ENCODE measurements around the gene MAPRE3. TPM values are rescaled to one million over a fixed set of nuclear protein-coding genes. Genes with fewer than 3 reads are reported as not detected.

MAPRE3 gene
- total RNA-seq, 2 donors from 2014 or later = 3.2 to 4.4 TPM

DNA sequence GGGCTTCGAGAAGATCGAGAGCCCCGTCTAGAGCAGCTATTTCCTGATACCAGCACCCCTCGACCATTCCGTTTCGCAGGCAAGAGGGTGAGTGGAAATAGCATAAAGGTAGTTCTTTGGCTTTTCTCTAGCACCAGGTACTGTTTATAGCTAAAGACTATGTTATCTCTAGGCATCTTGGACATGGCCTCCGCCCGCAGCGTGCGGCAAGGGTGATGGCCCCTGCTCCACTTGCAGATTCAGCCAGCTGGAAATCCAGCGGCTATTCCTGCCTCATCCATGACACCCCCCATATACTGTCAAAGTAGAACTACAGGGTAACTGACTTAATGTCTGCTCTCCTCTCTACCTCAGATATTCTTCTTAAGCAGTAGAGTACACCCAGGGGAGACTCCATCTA lies 84.3 kb downstream of the MAPRE3 start:
- H3K36me3 ChIP-seq (ENCODE audit: control insufficient read depth, insufficient read depth, low read length) = peaks cover 42% of the 10 kb centered on the region
- peaks cover 47% of the 10 kb centered on the region for H3K36me3 Mint-ChIP-seq (ENCODE audit: low read depth)

GRCh38 chr2:27057184-27057583 lies 86.7 kb downstream of the MAPRE3 start:
- peaks cover 16% of the 10 kb centered on the region for H3K4me1 Mint-ChIP-seq
- 88 to 92% methylated on average over 4 to 6 of the region's 6 CpGs for WGBS, 2 experiments (ENCODE audit: insufficient coverage in 1 of 2, insufficient read length in 1 of 2)
- H3K4me1 ChIP-seq (ENCODE audit: control insufficient read depth, insufficient read depth, low read length) = peaks cover 14% of the 10 kb centered on the region
- TF ChIP-seq, protein P1, sequence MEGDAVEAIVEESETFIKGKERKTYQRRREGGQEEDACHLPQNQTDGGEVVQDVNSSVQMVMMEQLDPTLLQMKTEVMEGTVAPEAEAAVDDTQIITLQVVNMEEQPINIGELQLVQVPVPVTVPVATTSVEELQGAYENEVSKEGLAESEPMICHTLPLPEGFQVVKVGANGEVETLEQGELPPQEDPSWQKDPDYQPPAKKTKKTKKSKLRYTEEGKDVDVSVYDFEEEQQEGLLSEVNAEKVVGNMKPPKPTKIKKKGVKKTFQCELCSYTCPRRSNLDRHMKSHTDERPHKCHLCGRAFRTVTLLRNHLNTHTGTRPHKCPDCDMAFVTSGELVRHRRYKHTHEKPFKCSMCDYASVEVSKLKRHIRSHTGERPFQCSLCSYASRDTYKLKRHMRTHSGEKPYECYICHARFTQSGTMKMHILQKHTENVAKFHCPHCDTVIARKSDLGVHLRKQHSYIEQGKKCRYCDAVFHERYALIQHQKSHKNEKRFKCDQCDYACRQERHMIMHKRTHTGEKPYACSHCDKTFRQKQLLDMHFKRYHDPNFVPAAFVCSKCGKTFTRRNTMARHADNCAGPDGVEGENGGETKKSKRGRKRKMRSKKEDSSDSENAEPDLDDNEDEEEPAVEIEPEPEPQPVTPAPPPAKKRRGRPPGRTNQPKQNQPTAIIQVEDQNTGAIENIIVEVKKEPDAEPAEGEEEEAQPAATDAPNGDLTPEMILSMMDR (conservative IDR thresholded peaks at IDR 0.05) = no peak
- no peak overlapping the region for H3K4me3 Mint-ChIP-seq
- H3K27ac Mint-ChIP-seq = no peak overlapping the region
- peaks cover 53% of the 10 kb centered on the region for H3K36me3 Mint-ChIP-seq (ENCODE audit: low read depth)
- H3K36me3 ChIP-seq (ENCODE audit: control insufficient read depth, insufficient read depth, low read length) = peaks cover 51% of the 10 kb centered on the region
- DNase-seq = no peak
- no peaks in the 10 kb centered on the region for H3K9me3 Mint-ChIP-seq
- H3K27me3 ChIP-seq (ENCODE audit: control insufficient read depth, insufficient read depth, low read length, poor library complexity, severe bottlenecking) = no peaks in the 10 kb centered on the region
- H3K9ac ChIP-seq (ENCODE audit: extremely low read depth, low read length, poor library complexity, severe bottlenecking) = no peak overlapping the region
- no peaks in the 10 kb centered on the region for H3K9me3 ChIP-seq (ENCODE audit: control insufficient read depth, low read length)
- no peak overlapping the region for H3K27ac ChIP-seq (ENCODE audit: low read depth, low read length)
- H3K4me3 ChIP-seq (ENCODE audit: low read length) = no peak overlapping the region
- H3K27me3 Mint-ChIP-seq (ENCODE audit: insufficient read depth) = no peaks in the 10 kb centered on the region

More for the DNA sequence above, 84.3 kb downstream of the MAPRE3 start:
- H3K4me3 Mint-ChIP-seq = no peak overlapping the region
- no peak for DNase-seq
- TF ChIP-seq, protein P1 (conservative IDR thresholded peaks at IDR 0.05) = no peak
- Histone ChIP-seq H3K9me3 (ENCODE audit: control insufficient read depth, low read length) (no peaks in the 10 kb centered on the region), H3K4me3 (ENCODE audit: low read length) (no peak overlapping the region), H3K4me1 (ENCODE audit: control insufficient read depth, insufficient read depth, low read length) (peaks cover 14% of the 10 kb centered on the region), H3K27ac (ENCODE audit: low read depth, low read length) (no peak overlapping the region), H3K9ac (ENCODE audit: extremely low read depth, low read length, poor library complexity, severe bottlenecking) (no peak overlapping the region), H3K27me3 (ENCODE audit: control insufficient read depth, insufficient read depth, low read length, poor library complexity, severe bottlenecking) (no peaks in the 10 kb centered on the region)
- H3K9me3 Mint-ChIP-seq = peaks cover 2% of the 10 kb centered on the region
- 97 to 100% methylated on average over 6 to 11 of the region's 11 CpGs for WGBS, 2 experiments (ENCODE audit: insufficient coverage in 1 of 2, insufficient read length in 1 of 2)
- peaks cover 18% of the 10 kb centered on the region for H3K4me1 Mint-ChIP-seq
- no peaks in the 10 kb centered on the region for H3K27me3 Mint-ChIP-seq (ENCODE audit: insufficient read depth)
- no peak overlapping the region for H3K27ac Mint-ChIP-seq

DNA sequence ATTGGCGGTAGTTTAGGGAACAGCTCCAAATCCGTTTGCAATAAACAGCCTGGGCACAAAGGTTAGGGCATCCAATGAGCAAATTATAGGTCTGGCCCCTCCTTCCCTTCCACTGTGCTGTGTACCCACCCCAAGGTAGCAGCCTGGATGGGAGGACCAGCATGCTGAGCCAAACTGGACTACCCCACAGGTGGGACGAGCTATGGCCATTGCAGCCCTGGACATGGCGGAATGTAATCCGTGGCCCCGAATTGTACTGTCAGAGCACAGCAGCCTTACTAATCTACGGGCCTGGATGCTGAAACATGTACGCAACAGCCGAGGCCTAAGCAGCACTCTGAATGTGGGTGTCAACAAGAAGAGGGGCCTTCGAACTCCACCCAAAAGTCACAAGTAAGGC lies 87.8 kb downstream of the MAPRE3 start:
- peaks cover 61% of the 10 kb centered on the region for H3K36me3 Mint-ChIP-seq (ENCODE audit: low read depth)
- H3K4me1 Mint-ChIP-seq = peaks cover 9% of the 10 kb centered on the region
- no peak overlapping the region for H3K4me3 ChIP-seq (ENCODE audit: low read length)

More for the DNA sequence above, 87.8 kb downstream of the MAPRE3 start:
- Histone ChIP-seq H3K9ac (ENCODE audit: extremely low read depth, low read length, poor library complexity, severe bottlenecking) (no peak overlapping the region), H3K9me3 (ENCODE audit: control insufficient read depth, low read length) (no peaks in the 10 kb centered on the region), H3K27me3 (ENCODE audit: control insufficient read depth, insufficient read depth, low read length, poor library complexity, severe bottlenecking) (no peaks in the 10 kb centered on the region), H3K36me3 (ENCODE audit: control insufficient read depth, insufficient read depth, low read length) (peaks cover 58% of the 10 kb centered on the region), H3K27ac (ENCODE audit: low read depth, low read length) (no peak overlapping the region), H3K4me1 (ENCODE audit: control insufficient read depth, insufficient read depth, low read length) (peaks cover 6% of the 10 kb centered on the region)
- 95% methylated on average over 10 of the region's 10 CpGs for WGBS, 2 experiments (ENCODE audit: insufficient coverage in 1 of 2, insufficient read length in 1 of 2)
- Mint-ChIP-seq H3K9me3 (no peaks in the 10 kb centered on the region), H3K4me3 (no peak overlapping the region), H3K27ac (no peak overlapping the region), H3K27me3 (ENCODE audit: insufficient read depth) (no peaks in the 10 kb centered on the region)
- no peak for DNase-seq
- TF ChIP-seq, protein P1 (conservative IDR thresholded peaks at IDR 0.05) = no peak
